COLO668 (cell line): Measurements from ENCODE around the gene RELL2.

ENCODE experiments used
- DNase-seq: peaks from one replicate; lab custom pipeline; 2025; ENCODE audit not compliant: unreplicated experiment; lab: John Stamatoyannopoulos, UW

RELL2 gene

DNA sequence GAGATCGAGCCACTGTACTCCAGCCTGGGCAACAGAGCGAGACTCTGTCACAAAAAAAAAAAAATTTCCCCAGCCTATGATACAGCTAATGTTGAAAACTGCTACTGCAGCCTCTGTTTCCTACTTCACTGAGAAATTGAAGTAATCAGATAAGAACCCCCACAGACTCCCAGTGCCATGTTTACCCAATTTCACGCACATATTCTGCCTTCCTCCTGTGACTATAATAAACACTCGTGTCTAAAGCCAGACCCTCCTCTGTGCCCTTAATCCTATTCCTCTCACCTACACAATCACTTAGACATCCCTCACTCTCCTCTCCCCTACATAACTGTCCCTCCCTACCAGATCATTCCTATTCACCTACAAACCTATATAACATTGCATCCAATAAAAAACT, 38.9 kb downstream of the RELL2 start:
- no peak for DNase-seq

DNA sequence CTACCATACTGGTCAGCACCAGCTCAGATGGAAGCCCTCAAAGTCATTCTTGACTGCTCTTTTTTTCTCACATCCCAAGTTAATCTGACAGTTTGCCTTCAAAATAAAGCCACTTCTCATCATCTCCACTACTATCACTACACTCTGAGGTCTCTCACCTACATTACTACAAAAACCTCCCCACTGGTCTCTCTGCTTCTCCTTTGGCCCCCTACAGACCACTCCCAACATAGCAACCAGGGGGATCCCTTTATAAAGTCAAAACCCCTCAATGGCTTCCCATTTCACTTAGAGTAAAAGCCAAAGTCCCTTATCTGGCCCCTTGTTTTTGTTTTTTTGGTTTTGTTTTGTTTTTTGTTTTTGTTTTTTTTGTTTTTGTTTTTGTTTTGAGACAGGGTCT, 40.6 kb downstream of the RELL2 start:
- DNase-seq = no peak

DNA sequence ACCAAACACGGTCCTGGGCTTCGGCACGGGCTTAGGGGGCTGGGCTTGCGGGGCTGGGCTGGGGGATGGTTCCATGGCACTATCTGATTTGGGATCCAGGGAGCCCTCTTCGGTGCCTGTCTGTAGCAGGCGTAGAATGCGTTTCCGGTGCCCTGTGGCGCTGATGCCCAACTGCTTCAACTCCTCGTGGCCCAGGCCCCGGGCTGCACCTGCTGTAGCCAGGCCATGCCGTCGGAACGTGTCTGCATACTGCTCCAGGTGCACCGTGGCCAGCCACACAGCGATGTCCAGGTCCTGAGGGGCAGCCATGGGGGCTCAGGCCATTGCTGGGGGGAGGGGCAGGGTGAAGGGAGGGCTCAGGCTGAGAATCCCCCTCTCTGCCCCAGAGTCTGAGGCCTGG, 43.4 kb downstream of the RELL2 start:
- DNase-seq = no peak

DNA sequence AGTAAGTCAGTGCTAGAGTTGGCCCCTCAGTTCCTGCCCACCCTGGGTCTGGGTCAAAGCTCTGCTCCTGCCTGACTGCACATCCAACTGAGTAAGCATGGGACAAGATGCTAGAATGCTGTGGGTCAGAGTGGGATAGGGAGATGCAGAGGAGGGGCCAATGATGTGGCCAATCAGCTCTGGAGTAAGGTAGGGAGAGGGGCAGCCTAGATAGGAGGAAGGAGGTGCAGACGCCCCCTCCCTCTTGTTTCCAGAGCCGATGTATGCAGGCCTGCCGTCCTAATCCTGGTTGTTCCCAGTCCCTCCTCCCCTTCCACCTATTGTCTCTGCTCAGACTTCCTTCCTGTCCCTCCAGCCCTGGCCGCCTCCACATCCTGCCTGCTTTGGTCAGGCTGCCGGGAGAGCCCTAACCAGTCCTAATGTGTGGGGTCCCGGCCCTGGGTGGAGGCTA, 44.0 kb downstream of the RELL2 start:
- peak; percentile 1 for DNase-seq

DNA sequence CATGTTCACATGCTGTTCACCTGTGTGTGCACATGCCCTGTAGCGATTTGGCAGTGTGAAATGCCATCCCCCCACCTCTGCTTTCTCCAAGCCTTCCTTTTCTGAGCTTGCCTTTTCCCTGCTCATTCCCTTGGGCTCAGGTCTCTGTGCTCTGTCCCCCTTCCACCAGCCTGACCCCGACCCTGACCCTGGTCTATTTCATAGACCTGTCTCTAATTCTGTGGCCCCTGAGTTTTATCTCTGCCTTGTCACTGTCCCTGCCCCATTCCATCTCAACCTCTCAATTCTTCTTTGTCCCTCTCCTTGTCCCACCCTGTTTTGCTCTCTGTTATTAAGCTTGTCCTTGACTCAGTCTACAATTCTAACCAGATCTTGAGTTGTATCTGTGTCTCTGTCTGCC, 44.5 kb downstream of the RELL2 start:
- no peak for DNase-seq

DNA sequence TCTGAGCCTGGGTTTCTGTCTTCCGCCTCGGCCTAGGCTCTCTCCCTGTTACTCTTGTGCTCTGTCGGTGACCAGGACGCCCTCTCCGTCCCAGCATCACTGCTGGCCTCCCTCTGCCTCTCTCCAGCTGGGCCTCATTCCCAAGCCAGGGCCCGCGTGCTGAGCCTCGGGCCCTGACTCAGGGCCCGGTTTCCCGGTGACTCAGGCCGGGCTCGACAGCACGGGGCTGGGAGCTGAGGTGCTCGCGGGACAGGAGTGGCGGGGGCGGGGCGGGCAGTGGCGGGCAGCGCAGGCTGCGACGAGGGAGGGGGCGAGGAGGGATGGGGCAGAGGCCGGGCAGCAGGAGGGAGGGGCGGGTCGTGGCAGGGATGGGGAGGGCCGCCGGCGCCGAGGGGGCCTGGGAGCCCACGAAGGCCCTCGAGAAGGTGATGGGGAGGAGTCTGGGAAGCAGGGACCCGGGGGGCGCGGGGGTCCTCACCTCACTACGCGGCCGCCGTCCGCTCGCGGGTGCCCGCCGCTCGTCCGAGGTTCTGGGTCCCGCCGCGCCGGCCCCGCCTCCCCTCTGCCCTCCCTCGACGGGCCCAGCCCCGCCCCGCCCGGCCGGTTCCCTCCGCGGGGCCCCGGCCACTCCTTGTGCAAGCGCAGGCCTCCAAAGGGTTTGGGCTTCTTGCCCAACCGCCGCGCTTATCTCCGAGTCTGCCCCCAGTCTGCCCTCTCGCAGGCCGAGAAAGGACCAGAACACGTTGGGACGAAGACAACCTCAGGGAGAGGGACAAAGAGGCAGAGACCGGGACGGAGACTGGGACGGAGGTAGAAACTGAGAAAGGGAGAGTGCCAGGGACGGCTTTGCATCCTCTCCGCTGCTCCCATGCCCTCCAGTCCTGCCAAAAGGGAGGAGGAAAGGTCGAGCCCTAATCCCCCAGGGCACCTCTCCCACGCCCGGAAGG, 45.2 kb downstream of the RELL2 start, which contains the start of gene ARAP3:
ARAP3 (minus strand) TSS at position 536 of the 947 bp plus-strand sequence. CDS start 1,744 bp downstream, outside the sequence.
- peak; percentile 10 for DNase-seq

DNA sequence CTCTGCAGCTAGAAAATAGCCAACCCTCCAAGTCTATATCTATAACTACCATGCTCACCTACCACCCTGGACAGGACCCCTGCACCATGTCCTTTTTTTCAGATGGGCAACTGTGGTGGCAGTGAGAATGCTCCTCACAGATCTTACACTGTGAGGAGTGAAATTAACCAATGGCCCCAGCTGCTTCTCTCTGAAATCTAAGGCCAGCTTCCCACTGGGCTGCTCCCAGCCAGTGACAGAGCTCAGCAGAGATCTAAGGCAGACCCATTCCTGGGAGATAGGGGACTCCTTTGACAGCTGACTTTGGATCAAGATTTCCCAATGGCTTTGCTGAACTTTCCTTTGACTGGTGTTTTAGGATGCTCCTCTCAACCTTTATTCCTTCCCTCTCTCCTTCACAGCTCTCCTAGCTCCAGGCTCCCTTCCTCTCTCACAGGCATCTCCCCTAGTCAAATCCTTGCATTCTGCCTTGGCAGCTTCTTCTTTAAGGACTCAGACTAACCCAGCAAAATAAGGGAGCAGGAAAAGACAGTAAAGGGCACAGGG, 46.9 kb downstream of the RELL2 start:
- DNase-seq = no peak

DNA sequence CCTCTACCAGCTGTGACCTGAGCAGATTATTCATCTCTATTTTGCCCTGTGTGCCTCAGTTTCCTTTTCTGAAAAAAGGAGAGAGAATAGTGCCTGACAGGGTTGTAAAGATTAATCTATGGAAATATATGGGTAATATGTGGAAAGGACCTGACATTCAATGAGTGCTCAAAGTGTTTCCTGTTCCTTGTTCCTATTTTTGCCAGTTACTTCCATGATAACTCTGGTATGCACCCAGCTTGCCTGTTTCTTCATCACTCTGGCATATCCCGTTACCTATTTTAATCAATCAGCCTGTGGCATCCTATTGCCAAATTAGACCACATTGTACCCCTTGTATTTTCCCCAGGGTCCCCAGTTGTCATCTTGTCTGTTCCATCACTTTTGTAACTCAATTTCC, 48.8 kb downstream of the RELL2 start:
- no peak for DNase-seq

DNA sequence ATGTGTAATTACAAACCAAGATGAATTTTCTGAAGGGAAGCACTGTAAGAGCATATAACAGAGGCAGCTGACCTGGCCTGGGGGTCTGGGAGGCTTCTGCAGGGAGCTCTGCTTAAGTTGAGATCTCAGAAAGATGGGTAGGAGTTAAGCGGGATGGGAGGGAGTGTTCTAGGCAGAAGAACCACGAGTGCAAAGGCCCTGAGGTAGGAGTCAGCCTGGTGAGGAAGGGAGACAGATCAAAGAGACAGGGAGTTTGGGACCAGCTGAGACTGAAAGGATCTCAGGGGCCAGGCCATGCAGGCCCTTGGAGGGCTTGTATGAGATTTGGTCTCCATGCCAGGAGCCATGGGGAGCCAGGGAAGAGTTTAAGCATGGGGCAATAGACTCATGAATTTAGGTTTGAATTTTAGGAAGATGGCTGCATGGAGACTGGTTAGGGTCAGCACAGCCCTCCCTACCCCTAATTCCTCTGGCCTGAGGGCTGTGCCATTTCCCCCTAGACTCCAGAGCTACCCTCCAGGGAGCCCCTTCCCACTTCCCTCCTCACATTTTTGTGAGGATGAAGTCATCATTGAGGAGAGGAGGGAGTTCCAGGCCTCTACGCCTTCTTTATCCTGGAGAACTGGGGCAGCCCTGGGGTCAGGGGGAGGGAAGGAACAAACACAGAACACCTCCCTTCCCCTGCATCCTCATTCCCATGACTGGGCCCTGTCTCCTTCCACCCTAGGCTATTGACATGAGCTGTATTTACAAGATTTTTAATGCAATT, 50.0 kb downstream of the RELL2 start:
- no peak for DNase-seq
